OCI-LY1 (cell line): ENCODE data around the gene GLI3.
A peak's percentile ranks its signal among the peaks of the same experiment; 100 is the strongest.

Source experiments
- CTCF ChIP-seq: fragments of 200-600 bp; sonication (generic), shearing (Covaris generic); IDR thresholded peaks from 2 replicates; pipeline ENCODE4 v1.5.1; 2017; ENCODE audit warnings: mild to moderate bottlenecking, antibody characterized with exemption, low read length, moderate library complexity, mixed read lengths
- EZH2 ChIP-seq: fragments of 200-600 bp; sonication (generic), shearing (Covaris generic); IDR thresholded peaks from 2 replicates; pipeline ENCODE4 v1.8.0; 2017; ENCODE audit warnings: borderline replicate concordance, mixed run types, mild to moderate bottlenecking, antibody characterized with exemption, low read length, moderate library complexity, mixed read lengths

DNA sequence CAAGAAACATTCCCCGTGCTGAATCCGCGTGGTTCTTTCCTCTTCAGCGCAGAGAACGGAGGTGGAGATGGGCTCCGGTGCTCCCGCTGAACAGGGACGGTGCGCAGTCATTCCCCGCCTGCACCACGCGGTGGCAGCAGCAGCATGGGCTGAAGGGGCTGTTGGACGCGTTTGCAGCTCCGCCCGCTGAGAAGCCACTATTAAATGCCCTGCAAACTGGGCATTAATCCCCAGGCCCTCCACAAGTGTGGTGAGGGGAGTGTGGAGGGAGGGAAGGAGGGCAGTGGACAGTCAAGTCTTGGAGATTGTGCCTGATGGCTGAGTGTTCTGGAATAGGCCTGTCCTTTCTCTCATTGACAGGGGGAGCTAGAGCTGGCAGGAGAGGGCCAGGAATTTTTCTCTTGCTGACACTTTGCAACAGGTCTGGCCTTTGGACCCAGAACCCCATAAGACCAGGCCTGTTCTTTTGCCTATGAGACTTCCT, 293.9 kb downstream of the GLI3 start:
- TF ChIP-seq CTCF (peak; percentile 99), EZH2 (no peak)
